ENCODE data around the gene CASZ1. TPM values are rescaled to one million over a fixed set of nuclear protein-coding genes. Genes with fewer than 3 reads are reported as not detected.

CASZ1 gene
- polyA plus RNA-seq, 3 donors = 0.30 to 3.7 (median 0.50) TPM

- DNase-seq = no peak
- Histone ChIP-seq H3K4me2 (replicated peaks; ENCODE audit: extremely low read depth, low read length, poor library complexity, severe bottlenecking) (peak overlapping the region; percentile 53), H3K4me3 (replicated peaks in 1 of 3; ENCODE audit: low read depth in 2 of 3, low read length in 3 of 3) (peak overlapping the region in 1 of 3 experiments; percentile 38), H3K27me3 (ENCODE audit: control insufficient read depth in 2 of 2, insufficient read depth in 2 of 2, low read length in 2 of 2) (peaks cover 56 to 80% of the 10 kb centered on the region in 2 donors), H3K9me3 (replicated peaks in 1 of 2; ENCODE audit: control insufficient read depth in 1 of 2, insufficient read depth in 1 of 2, low read length in 2 of 2) (no peaks in the 10 kb centered on the region), H3K4me1 (ENCODE audit: control insufficient read depth in 1 of 2, insufficient read depth in 2 of 2, low read length in 2 of 2) (no peaks in the 10 kb centered on the region), H3K36me3 (replicated peaks in 1 of 2; ENCODE audit: control insufficient read depth in 1 of 2, insufficient read depth in 2 of 2, low read length in 2 of 2) (no peaks in the 10 kb centered on the region), H3K27ac (ENCODE audit: low read depth in 1 of 2, low read length in 2 of 2) (no peak overlapping the region), H3K79me2 (ENCODE audit: insufficient read depth, low read length) (no peaks in the 10 kb centered on the region), H3K9ac (ENCODE audit: insufficient read depth, low read length, poor library complexity, severe bottlenecking) (no peak overlapping the region), H2AFZ (ENCODE audit: insufficient read depth, low read depth, low read length, poor library complexity, severe bottlenecking) (no peak overlapping the region), H4K20me1 (ENCODE audit: insufficient read depth, low read length) (no peaks in the 10 kb centered on the region)
- Mint-ChIP-seq H3K27me3 (ENCODE audit: low read depth in 3 of 3) (peaks cover 58 to 77% (median 68%) of the 10 kb centered on the region in 3 donors), H3K27ac (peak overlapping the region in 1 of 7 donors; percentile 66), H3K9me3 (peaks cover 0 to 14% (median 2%) of the 10 kb centered on the region in 7 donors), H3K4me1 (peaks cover 14% of the 10 kb centered on the region), H3K4me3 (peak overlapping the region; percentile 47 to 90), H3K36me3 (peaks cover 0 to 2% of the 10 kb centered on the region in 2 donors)
- TF ChIP-seq CTCF (IDR thresholded peaks at IDR 0.05) = no peak
- WGBS (ENCODE audit: insufficient coverage) = under 1% methylated on average over 34 of the region's 41 CpGs
- intact Hi-C loops (cut with micrococcal nuclease) = no loop called here
Observed at GRCh38 chr1:10795276-10796021, 997 bp downstream of the CASZ1 start.

- H3K9ac ChIP-seq (ENCODE audit: insufficient read depth, low read length, poor library complexity, severe bottlenecking) = no peak overlapping the region
- H4K20me1 ChIP-seq (ENCODE audit: insufficient read depth, low read length) = no peaks in the 10 kb centered on the region
- WGBS (ENCODE audit: insufficient coverage) = under 1% methylated on average over 51 of the region's 58 CpGs
- H3K4me2 ChIP-seq (replicated peaks; ENCODE audit: extremely low read depth, low read length, poor library complexity, severe bottlenecking) = peak overlapping the region; percentile 53
- Mint-ChIP-seq H3K9me3 (peaks cover 0 to 14% (median 2%) of the 10 kb centered on the region in 7 donors), H3K36me3 (peaks cover 0 to 2% of the 10 kb centered on the region in 2 donors), H3K27me3 (ENCODE audit: low read depth in 3 of 3) (peaks cover 56 to 74% (median 65%) of the 10 kb centered on the region in 3 donors), H3K4me3 (peak overlapping the region; percentile 50 to 90), H3K27ac (peak overlapping the region in 1 of 7 donors; percentile 66), H3K4me1 (peaks cover 14% of the 10 kb centered on the region)
- no peak overlapping the region for H3K27ac ChIP-seq (ENCODE audit: low read depth in 1 of 2, low read length in 2 of 2)
- peak overlapping the region in 1 of 3 experiments; percentile 38 for H3K4me3 ChIP-seq (replicated peaks in 1 of 3; ENCODE audit: low read depth in 2 of 3, low read length in 3 of 3)
- DNase-seq = no peak
- H3K27me3 ChIP-seq (ENCODE audit: control insufficient read depth in 2 of 2, insufficient read depth in 2 of 2, low read length in 2 of 2) = peaks cover 56 to 86% of the 10 kb centered on the region in 2 donors
- no peaks in the 10 kb centered on the region for H3K79me2 ChIP-seq (ENCODE audit: insufficient read depth, low read length)
- no peaks in the 10 kb centered on the region for H3K4me1 ChIP-seq (ENCODE audit: control insufficient read depth in 1 of 2, insufficient read depth in 2 of 2, low read length in 2 of 2)
- no peaks in the 10 kb centered on the region for H3K36me3 ChIP-seq (replicated peaks in 1 of 2; ENCODE audit: control insufficient read depth in 1 of 2, insufficient read depth in 2 of 2, low read length in 2 of 2)
- no peaks in the 10 kb centered on the region for H3K9me3 ChIP-seq (replicated peaks in 1 of 2; ENCODE audit: control insufficient read depth in 1 of 2, insufficient read depth in 1 of 2, low read length in 2 of 2)
- TF ChIP-seq CTCF (IDR thresholded peaks at IDR 0.05) = no peak
- intact Hi-C loops (cut with micrococcal nuclease) = no loop called here
- no peak overlapping the region for H2AFZ ChIP-seq (ENCODE audit: insufficient read depth, low read depth, low read length, poor library complexity, severe bottlenecking)
Observed at GRCh38 chr1:10794724-10795275, 1.6 kb downstream of the CASZ1 start.

Measured in CD14-positive monocyte (primary cell).